GM15510 (cell line): ENCODE measurements around the gene DTX3.

Experiments used
- POLR2A ChIP-seq: IDR thresholded peaks from 3 replicates; pipeline ENCODE4 v1.6.1; 2011; ENCODE audit warnings: borderline replicate concordance; ENCODE audit not compliant: insufficient read length; ENCODE audit errors: extremely low read depth

DTX3 gene

DNA sequence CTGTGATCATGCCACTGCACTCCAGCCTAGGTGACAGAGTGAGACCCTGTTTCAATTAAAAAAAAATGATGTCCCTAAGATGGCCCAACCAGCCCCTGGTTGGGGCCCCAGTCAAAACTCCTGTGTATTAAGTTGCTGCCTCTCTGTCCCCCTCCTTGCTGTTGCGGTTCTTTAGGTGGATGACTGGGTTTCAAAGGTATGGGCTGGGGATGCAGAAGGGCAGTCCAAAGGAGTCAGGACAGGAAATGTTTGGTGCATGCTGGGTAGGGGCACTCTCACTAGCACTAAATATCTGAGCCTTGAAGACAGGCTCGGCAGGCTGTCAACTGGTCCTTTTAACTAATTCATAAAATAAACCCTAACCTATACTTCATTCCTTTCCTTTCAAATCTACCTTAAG lies 25.6 kb upstream of the DTX3 start:
- no peak for TF ChIP-seq POLR2A

DNA sequence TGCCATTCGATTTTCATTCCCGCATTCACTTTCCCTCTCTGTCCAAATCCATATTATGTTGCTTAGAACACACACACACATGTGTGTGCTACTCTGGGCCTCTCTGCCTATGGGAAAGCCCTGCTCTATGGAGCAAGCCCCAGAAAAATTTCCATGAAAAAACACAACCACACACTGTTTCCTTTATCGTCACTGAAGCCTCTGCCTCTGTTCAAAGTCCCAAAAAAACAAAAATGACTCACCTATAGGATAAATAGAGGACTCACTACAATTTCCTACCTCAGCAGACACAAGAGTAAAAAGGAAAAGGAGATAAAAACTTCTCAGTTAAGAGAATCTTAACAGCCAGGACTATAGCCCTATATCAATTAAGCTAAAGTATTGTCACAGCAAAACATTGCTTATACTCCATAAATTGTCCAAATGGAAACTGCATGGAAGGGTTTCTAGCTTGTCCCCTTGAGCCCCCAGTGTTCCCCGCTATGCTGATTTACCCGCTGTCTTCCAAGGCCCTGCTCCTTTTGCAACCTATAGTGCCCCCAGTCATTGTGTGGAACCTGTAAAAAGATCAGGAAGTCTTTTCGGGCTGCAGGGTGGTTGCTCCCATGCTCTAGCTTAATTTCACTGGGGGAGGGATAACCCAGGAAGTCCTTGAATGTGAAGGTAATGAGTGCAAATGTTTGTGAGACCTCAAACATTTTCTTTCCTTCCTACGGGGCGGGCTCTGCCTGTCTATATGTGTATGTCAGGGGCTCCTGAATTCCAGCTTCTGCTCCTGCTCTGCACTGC lies 24.8 kb upstream of the DTX3 start:
- TF ChIP-seq POLR2A, result no peak

DNA sequence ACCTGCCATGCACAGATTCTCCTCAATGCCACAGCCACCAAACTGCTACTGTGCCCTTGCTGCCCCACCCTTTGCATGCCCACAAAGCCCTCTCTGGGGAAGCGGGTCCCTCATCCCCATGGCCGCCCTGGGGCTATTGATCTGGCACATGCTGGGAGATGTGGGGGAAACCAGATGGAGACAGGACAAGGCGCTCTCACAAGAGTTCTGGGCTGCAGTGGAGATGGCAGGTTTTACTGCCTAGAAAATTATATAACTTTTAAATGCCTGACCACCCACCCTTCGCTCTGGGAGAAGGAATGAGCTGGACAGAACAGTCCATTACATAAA lies 24.2 kb upstream of the DTX3 start:
- no peak for TF ChIP-seq POLR2A

DNA sequence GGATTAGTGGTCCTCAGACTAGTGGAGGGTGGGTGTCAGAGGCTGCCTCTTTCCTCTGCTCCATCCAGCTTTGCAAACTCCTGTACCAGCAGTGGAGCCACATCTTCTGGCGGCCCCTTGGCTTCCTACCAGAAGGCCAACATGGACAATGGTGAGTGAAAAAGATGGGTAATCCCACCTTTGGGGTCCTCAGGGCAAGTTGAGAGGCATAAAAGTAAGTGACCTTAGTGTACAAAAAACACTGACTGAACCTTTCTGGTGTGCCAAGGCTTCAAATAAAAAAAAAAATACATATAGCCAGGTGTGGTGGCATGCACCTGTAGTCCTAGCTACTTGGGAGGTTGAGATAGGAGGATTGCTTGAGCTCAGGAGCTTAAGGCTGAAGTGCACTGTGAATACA lies 22.8 kb upstream of the DTX3 start:
- no peak for TF ChIP-seq POLR2A

DNA sequence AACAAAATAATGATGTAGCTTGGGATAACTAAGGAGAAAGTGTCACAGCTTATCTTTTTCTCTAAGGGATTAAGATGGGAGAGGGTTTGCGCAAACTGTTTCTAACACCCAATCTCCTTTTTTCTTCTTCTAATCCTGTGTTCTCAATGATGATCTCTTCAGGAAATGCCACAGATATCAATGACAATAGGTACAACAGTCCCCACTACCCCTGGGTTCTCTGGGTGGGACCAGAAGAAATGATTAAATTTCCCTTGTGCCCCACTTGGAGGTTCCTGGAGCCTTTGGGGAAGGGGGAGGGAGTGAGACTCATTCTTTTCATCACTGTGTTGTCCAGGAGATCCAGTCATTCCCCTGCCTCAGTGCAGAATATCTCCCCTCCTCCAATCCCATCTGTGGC lies 22.2 kb upstream of the DTX3 start:
- TF ChIP-seq POLR2A, result no peak

GRCh38 chr12:57583008-57583831 lies 21.4 kb upstream of the DTX3 start:
- no peak for TF ChIP-seq POLR2A

DNA sequence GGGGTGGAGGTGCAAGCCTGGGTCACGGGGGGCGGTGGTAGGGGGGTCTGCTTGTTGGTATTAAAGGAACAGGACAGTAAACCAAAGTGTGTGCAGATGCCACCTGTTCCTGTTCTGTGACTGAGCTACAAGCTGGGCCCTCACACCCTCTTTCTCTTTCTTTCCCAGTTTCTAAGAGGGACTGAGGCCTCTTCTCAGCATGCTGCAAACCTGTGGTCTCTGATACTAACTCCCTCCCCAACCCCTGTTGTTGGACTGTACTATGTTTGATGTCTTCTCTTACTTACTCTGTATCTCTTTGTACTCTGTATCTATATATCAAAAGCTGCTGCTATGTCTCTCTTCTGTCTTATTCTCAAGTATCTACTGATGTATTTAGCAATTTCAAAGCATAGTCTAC lies 20.6 kb upstream of the DTX3 start:
- TF ChIP-seq POLR2A, result no peak

- no peak for TF ChIP-seq POLR2A
Measured at GRCh38 chr12:57584690-57585089, 19.9 kb upstream of the DTX3 start.

DNA sequence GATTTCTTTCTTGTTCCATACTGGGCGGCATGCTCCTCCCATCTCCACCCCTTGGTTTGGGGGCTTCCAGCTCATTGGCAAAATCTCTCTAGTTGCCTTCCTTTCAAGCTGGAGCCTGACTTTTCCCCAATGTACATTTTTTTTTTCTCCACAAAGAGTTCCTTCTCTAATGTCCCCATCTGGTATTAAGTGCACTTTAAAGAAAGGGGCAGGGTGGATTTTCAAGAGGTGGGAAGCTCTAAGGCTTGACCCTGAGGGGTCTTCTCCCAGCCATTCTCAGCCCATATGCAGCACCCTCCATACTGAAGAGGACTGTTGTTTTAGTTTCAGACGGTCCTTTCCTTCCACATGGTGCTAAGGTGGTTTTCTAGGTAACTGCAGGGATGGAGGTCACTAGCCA lies 19.5 kb upstream of the DTX3 start:
- no peak for TF ChIP-seq POLR2A

DNA sequence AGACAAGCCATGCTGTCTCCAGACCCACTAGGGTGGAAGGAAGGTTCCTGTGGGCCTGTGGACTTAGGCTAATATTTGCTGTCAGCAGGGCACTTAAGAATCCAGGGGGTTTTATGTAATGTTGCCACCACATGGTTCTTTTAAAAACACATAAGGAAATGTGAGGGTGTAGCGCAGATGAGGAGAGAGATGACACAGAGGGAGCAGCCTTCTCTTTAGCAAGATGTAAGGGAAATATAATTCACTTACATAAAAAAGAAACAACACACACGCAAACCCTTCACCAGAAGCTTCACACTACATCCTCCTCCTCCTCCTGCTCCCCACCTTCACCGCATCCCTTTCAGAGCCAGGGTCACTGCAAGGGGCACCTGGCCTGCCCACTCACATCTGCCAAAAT lies 18.5 kb upstream of the DTX3 start:
- TF ChIP-seq POLR2A, result no peak

DNA sequence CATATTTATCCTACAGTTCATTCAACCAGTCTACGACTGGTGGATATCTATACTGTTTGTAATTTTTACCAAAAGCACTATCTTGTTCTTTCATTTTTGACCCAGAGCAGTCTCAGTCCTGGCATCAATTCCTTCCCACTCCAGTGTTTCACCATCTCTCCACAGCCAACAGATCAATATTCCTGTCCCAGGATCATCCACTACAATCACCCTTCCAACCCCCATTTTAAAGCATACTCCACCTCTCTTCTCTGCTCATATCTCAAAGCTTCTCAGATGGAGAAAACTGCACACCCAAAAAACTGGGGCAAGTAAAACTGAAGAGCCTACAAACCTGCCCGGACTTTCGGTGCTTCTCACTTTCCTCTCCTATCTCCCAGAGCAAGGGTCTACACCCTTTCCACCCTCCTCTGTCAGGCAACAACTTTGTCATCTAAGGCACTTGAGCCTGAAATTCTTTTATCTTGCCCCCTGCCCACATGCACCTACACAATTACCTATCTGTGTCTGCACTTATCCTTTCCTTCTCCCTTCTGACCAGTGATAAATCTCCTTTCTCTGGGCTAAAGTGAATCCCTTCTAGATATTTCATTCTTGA lies 17.7 kb upstream of the DTX3 start:
- TF ChIP-seq POLR2A, result no peak

GRCh38 chr12:57590479-57590863 lies 14.2 kb upstream of the DTX3 start:
- no peak for TF ChIP-seq POLR2A

DNA sequence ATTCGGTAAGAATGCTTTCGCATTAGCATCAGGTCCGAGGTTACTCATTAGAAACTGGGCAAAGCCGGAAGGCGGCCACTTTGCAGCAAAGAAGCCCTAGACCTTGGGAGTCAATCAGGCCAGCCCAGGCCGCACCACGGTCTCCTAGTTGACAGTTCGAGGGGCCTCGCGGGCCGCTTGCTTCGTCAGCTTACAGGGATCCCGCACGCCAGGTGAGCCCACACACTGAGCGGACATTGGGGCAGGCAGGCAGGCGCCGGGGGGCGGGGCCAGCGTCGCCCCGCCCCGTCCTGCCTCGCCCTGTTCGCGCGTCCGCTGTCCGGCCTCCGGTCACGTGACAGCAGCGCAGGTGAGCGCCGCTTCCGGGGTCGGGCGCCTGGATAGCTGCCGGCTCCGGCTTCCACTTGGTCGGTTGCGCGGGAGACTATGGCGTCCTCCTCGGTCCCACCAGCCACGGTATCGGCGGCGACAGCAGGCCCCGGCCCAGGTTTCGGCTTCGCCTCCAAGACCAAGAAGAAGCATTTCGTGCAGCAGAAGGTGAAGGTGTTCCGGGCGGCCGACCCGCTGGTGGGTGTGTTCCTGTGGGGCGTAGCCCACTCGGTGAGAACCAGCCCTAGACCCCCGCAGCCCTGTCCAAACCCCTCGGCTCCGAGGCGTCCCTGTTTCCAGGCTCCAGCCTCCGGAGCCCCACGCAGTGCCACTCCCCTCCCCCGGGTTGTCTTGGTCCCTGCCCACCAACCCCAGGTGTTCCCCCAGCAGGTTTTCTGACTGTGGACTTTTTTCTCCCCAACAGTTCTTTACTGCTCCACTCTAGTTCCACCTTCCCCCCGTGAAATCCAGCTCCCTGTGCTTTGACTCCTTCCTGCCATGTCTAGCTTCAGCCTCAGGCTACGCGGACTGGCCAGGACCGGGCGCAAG lies 13.5 kb upstream of the DTX3 start, which contains the start of gene PIP4K2C:
TSS of gene PIP4K2C (plus strand) at position 329 of the 918 bp plus-strand sequence. CDS start at position 427, 98 bp downstream.
- peak; percentile 86 for TF ChIP-seq POLR2A

GRCh38 chr12:57591782-57592325 lies 12.8 kb upstream of the DTX3 start:
- no peak for TF ChIP-seq POLR2A
